SU-DHL-6 (cell line): ENCODE data around the gene AFF3.

Experiments
- EZH2phosphoT487 ChIP-seq: fragments of 200-600 bp; sonication (generic), shearing (Covaris generic); conservative IDR thresholded peaks from 2 replicates; pipeline ENCODE4 v1.6.1; 2018; ENCODE audit warnings: mild to moderate bottlenecking, antibody characterized with exemption, low read length, moderate library complexity, mixed read lengths
- TF ChIP-seq, protein P1 (sequence below): fragments of 200-600 bp; sonication (generic); IDR thresholded peaks from one replicate; pipeline ENCODE4 v1.5.1; 2017; ENCODE audit warnings: antibody characterized with exemption, mild to moderate bottlenecking, low read length, moderate library complexity; ENCODE audit not compliant: insufficient read depth, poor library complexity, severe bottlenecking

DNA sequence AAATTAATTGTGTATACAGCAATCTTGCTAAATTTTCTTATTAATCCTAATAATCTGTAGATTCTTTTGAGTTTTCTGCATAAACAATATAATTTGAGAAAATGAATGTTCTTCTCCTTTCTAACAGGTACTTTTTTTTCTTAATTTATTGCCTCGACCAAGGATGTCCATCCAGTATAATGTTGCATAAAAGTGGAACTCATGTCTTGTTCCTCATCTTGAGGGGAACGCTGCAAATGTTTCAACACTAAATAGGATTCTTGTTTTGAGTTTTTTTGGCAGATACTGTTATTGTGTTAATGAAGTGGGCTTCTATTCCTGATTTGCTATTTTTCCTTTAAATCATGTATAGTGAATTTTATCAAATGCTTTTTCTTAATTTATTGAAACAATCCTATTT lies 408.2 kb downstream of the AFF3 start:
- TF ChIP-seq, protein P1, sequence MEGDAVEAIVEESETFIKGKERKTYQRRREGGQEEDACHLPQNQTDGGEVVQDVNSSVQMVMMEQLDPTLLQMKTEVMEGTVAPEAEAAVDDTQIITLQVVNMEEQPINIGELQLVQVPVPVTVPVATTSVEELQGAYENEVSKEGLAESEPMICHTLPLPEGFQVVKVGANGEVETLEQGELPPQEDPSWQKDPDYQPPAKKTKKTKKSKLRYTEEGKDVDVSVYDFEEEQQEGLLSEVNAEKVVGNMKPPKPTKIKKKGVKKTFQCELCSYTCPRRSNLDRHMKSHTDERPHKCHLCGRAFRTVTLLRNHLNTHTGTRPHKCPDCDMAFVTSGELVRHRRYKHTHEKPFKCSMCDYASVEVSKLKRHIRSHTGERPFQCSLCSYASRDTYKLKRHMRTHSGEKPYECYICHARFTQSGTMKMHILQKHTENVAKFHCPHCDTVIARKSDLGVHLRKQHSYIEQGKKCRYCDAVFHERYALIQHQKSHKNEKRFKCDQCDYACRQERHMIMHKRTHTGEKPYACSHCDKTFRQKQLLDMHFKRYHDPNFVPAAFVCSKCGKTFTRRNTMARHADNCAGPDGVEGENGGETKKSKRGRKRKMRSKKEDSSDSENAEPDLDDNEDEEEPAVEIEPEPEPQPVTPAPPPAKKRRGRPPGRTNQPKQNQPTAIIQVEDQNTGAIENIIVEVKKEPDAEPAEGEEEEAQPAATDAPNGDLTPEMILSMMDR = no peak
- TF ChIP-seq EZH2phosphoT487 = no peak
